ENCODE data around the gene RPE65.

DNA sequence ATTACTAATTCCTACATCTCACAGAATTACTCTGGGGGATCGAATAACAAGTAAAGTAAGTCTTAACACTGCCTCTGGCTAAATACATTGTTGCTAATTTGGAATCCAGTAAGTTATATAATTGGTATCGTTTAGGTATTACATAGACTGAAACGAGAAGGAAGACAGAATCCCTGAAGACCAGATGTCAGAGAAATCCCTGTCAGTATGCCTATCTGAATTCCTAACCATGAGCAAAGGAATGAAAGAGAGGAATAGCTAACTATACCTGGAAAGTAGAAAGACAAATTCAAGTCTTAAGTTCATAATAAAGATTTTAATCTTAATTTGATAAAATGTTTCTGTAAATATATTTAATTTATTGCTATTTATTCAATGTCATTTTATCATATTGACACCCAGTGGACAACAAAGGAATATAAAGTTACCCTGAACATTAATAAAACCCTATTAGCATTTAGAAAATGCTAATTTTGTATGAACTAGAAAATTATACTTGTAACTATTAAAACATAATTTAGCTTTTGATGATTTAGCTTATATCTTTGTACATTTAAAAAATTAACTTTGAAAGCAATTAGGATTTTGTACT lies 35.8 kb upstream of the RPE65 start:
- TF ChIP-seq MLX (CRISPR knock-in tag; IDR thresholded peaks at IDR 0.05) (no peak), CTCF (IDR thresholded peaks at IDR 0.05) (no peak), CREM (CRISPR knock-in tag; IDR thresholded peaks at IDR 0.05) (no peak), TP53 (CRISPR knock-in tag; IDR thresholded peaks at IDR 0.05) (no peak), STAT6 (CRISPR knock-in tag; conservative IDR thresholded peaks at IDR 0.05; ENCODE audit: low read depth) (no peak)
- TF ChIP-seq, protein P1, sequence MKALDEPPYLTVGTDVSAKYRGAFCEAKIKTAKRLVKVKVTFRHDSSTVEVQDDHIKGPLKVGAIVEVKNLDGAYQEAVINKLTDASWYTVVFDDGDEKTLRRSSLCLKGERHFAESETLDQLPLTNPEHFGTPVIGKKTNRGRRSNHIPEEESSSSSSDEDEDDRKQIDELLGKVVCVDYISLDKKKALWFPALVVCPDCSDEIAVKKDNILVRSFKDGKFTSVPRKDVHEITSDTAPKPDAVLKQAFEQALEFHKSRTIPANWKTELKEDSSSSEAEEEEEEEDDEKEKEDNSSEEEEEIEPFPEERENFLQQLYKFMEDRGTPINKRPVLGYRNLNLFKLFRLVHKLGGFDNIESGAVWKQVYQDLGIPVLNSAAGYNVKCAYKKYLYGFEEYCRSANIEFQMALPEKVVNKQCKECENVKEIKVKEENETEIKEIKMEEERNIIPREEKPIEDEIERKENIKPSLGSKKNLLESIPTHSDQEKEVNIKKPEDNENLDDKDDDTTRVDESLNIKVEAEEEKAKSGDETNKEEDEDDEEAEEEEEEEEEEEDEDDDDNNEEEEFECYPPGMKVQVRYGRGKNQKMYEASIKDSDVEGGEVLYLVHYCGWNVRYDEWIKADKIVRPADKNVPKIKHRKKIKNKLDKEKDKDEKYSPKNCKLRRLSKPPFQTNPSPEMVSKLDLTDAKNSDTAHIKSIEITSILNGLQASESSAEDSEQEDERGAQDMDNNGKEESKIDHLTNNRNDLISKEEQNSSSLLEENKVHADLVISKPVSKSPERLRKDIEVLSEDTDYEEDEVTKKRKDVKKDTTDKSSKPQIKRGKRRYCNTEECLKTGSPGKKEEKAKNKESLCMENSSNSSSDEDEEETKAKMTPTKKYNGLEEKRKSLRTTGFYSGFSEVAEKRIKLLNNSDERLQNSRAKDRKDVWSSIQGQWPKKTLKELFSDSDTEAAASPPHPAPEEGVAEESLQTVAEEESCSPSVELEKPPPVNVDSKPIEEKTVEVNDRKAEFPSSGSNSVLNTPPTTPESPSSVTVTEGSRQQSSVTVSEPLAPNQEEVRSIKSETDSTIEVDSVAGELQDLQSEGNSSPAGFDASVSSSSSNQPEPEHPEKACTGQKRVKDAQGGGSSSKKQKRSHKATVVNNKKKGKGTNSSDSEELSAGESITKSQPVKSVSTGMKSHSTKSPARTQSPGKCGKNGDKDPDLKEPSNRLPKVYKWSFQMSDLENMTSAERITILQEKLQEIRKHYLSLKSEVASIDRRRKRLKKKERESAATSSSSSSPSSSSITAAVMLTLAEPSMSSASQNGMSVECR (CRISPR knock-in tag; IDR thresholded peaks at IDR 0.05; ENCODE audit: borderline replicate concordance): no peak

Data from WTC11 (cell line).